Ascending aorta (tissue), 2 donors: Measurements from ENCODE around the gene SKAP1. TPM values are rescaled to one million over a fixed set of nuclear protein-coding genes. Genes with fewer than 3 reads are reported as not detected.

Source experiments
- DNase-seq, 2 donors: peaks; one replicate each; pipeline ENCODE4 v3.0.0-alpha.2; 2019; ENCODE audit warnings: low spot score in 2 of 2
- H3K27ac ChIP-seq, 2 donors: fragments of 200-600 bp; sonication (generic); one replicate each; pipeline ENCODE4 v1.5.1; 2016 to 2017; ENCODE audit warnings: mild to moderate bottlenecking in 1 of 2
- H3K27me3 ChIP-seq: fragments of 200-600 bp; sonication (generic); one replicate; pipeline ENCODE4 v1.5.1; 2017
- H3K36me3 ChIP-seq, 2 donors: fragments of 200-600 bp; sonication (generic); one replicate each; pipeline ENCODE4 v1.5.1; 2016
- H3K4me1 ChIP-seq, 2 donors: fragments of 200-600 bp; sonication (generic); one replicate each; pipeline ENCODE4 v1.5.1; 2016 to 2017; ENCODE audit warnings: mild to moderate bottlenecking in 1 of 2
- H3K4me3 ChIP-seq, 2 donors: fragments of 200-600 bp; sonication (generic); one replicate each; pipeline ENCODE4 v1.5.1; 2016 to 2017; ENCODE audit warnings: mild to moderate bottlenecking in 1 of 2
- H3K9me3 ChIP-seq, 2 donors: fragments of 200-600 bp; sonication (generic); one replicate each; pipeline ENCODE4 v1.5.1; 2016
- intact Hi-C: fragments of 100-400 bp; cut with DNase I; formaldehyde crosslinking; loops from one replicate; pipeline ENCODE4 v1.15.1; 2023
- total RNA-seq: library from RNA; depleted of rRNA; stranded (reverse); fragments of >200 nt; gene quantifications from one replicate; pipeline ENCODE4 v1.1.0, GENCODE V29; 2016
- TF ChIP-seq, protein P1 (sequence below), 3 experiments: fragments of 200-600 bp in 2 of 3; fragments of 450-650 bp in 1 of 3; sonication (generic) in 2 of 3; IDR thresholded peaks; one replicate each; pipeline ENCODE4 v1.5.1; 2016 to 2019; ENCODE audit warnings: antibody characterized with exemption in 3 of 3, mild to moderate bottlenecking in 1 of 3, moderate library complexity in 1 of 3

The SKAP1 gene
- total RNA-seq, 1 donor from 2014 or later, result not detected

DNA sequence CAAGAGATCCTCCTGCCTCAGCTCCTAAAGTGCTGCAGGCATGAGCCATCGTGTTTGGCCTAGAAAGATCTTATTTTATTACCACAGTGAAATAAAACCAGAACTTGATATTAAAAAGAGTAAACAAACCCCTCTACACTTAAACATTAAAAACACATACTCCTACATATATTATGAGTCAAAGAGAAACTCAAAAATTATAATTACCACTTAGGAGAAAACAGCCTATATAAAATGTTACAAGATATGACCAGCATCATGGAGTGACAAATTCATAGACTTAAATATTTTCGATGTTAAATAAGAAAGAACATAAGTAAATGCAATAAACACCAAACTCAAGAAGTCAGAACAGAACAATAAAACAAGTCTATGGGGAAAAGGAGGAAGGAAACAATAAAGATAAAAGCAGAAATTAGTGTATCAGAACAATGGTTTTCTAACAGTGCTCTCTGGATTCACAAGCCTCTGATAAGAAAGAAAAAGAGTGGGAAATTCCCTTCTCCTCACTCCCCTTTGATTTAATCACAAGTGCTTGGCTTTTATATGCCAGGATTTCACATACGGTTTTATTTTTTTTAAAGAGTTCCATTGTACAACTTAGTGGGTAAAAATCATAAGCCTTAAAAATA is 23.0 kb downstream of the SKAP1 start:
- no peak for DNase-seq
- intact Hi-C loops, result no loop called here
- H3K4me1 ChIP-seq, result no peaks in the 10 kb centered on the region
- no peak overlapping the region for H3K4me3 ChIP-seq
- no peak overlapping the region for H3K27ac ChIP-seq
- H3K36me3 ChIP-seq, result no peaks in the 10 kb centered on the region
- no peaks in the 10 kb centered on the region for H3K27me3 ChIP-seq
- H3K9me3 ChIP-seq, result no peaks in the 10 kb centered on the region
- TF ChIP-seq, protein P1, sequence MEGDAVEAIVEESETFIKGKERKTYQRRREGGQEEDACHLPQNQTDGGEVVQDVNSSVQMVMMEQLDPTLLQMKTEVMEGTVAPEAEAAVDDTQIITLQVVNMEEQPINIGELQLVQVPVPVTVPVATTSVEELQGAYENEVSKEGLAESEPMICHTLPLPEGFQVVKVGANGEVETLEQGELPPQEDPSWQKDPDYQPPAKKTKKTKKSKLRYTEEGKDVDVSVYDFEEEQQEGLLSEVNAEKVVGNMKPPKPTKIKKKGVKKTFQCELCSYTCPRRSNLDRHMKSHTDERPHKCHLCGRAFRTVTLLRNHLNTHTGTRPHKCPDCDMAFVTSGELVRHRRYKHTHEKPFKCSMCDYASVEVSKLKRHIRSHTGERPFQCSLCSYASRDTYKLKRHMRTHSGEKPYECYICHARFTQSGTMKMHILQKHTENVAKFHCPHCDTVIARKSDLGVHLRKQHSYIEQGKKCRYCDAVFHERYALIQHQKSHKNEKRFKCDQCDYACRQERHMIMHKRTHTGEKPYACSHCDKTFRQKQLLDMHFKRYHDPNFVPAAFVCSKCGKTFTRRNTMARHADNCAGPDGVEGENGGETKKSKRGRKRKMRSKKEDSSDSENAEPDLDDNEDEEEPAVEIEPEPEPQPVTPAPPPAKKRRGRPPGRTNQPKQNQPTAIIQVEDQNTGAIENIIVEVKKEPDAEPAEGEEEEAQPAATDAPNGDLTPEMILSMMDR (IDR thresholded peaks at IDR 0.05), result no peak

DNA sequence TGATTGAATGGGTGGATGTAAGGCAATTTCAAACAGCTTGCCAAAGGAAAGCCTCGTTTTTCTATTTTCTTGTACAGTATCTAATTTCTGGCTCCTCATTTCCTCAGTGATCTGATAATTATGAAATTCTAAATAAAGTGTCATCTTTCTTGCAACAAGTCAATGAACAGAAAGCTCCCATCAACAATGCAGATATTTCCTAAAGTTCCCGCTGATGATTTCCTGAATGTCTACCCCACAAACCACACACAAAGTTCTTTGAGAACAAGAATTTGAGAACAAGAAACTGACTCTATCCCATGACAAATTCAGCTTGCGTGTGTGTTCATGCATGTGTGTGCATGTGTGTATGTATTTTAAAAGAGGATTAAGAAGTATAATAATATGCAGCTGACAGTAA is 35.2 kb downstream of the SKAP1 start:
- intact Hi-C loops, result no loop called here
- no peaks in the 10 kb centered on the region for H3K36me3 ChIP-seq
- TF ChIP-seq, protein P1 (IDR thresholded peaks at IDR 0.05), result no peak
- no peak overlapping the region for H3K4me3 ChIP-seq
- H3K27ac ChIP-seq, result no peak overlapping the region
- DNase-seq, result no peak
- no peaks in the 10 kb centered on the region for H3K27me3 ChIP-seq
- peaks cover 0 to 17% of the 10 kb centered on the region in 2 donors for H3K4me1 ChIP-seq
- no peaks in the 10 kb centered on the region for H3K9me3 ChIP-seq

DNA sequence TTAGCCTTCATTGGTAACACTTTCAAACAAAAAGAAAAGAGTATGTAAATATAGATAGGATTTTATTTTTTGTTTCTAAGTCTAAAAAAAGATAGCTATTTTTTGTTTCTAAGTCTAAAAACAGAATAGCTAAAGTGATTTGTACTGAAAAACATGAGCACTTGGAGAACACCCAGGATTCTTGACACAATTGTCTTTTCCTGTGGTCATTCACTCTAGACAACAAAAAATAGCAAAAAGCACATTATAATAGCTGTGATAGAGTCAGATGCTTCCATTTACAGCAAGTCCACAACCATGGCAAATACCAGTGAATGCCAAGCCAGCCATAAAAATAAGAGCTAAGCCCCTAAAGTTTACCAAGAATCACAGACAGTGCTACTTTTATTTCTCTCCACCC is 36.7 kb downstream of the SKAP1 start:
- H3K9me3 ChIP-seq, result no peaks in the 10 kb centered on the region
- no peaks in the 10 kb centered on the region for H3K27me3 ChIP-seq
- H3K27ac ChIP-seq, result peak overlapping the region; percentile 41 to 62
- DNase-seq, result no peak
- TF ChIP-seq, protein P1 (IDR thresholded peaks at IDR 0.05), result no peak
- peak overlapping the region in 1 of 2 donors; percentile 21 for H3K4me3 ChIP-seq
- H3K36me3 ChIP-seq, result no peaks in the 10 kb centered on the region
- H3K4me1 ChIP-seq, result peaks cover 0 to 17% of the 10 kb centered on the region in 2 donors
- intact Hi-C loops, result no loop called here

DNA sequence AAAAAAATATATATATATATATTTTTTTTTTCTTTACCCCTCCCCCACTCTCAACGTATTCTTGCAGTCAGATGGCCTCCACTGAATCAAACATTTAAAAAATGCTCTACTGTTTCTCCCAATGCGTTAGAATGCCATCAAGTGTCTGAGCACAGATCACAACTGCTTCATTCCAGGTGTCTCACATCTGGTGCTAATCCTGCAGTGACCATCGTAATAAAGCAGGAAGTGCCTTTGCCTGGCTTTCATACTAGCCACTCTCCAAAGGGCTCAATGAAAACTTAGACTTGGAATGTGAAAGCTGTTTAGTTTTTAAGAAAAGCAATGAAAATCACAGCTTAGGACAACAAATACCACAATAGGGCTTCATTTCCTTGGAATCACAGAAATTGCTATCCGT is 37.2 kb downstream of the SKAP1 start:
- no peak for DNase-seq
- peak overlapping the region; percentile 41 to 62 for H3K27ac ChIP-seq
- peaks cover 0 to 17% of the 10 kb centered on the region in 2 donors for H3K4me1 ChIP-seq
- TF ChIP-seq, protein P1 (IDR thresholded peaks at IDR 0.05), result no peak
- no peaks in the 10 kb centered on the region for H3K9me3 ChIP-seq
- intact Hi-C loops, result no loop called here
- H3K4me3 ChIP-seq, result peak overlapping the region in 1 of 2 donors; percentile 21
- H3K27me3 ChIP-seq, result no peaks in the 10 kb centered on the region
- no peaks in the 10 kb centered on the region for H3K36me3 ChIP-seq

DNA sequence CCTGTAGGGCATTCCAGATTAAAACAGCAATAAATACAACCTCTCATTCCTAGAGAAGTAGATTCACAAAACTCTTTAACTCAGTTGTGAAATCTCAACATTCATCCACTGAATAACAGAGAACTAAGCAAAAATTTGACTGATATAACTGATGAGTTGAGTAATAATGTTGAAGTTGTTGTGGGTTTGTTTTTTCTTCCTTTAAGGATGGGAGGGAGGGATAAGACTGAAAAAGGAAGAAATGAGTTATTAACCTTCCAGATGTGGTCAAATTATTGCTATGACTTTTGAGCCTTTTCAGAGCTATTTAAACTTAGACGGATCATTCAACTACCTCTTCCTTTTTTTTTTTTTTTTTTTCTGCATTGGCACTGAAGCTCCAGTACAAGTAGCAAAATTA is 38.6 kb downstream of the SKAP1 start:
- DNase-seq, result no peak
- intact Hi-C loops, result no loop called here
- no peaks in the 10 kb centered on the region for H3K36me3 ChIP-seq
- H3K27me3 ChIP-seq, result no peaks in the 10 kb centered on the region
- H3K9me3 ChIP-seq, result no peaks in the 10 kb centered on the region
- no peak overlapping the region for H3K4me3 ChIP-seq
- no peak overlapping the region for H3K27ac ChIP-seq
- H3K4me1 ChIP-seq, result peaks cover 0 to 17% of the 10 kb centered on the region in 2 donors
- TF ChIP-seq, protein P1 (IDR thresholded peaks at IDR 0.05), result no peak

DNA sequence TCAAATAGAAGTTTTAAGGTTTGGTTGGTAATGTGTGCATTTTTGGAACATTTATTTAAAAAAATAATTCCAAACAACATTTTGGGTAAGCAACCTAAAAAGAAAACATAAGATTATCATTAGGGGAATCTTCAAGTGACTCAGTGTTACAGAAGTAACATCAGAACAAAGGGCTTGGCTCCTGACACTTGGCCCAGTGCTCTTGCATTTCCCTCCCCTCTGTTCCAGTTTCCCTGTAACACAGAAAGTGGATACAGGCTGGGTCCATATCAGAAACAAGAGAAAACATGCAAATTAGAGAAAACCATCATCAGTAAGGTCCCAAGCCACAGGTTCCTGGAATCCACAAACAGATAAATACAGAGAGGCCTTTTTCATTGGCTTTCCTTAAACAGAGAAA is 40.1 kb downstream of the SKAP1 start:
- no peak overlapping the region for H3K4me3 ChIP-seq
- TF ChIP-seq, protein P1 (IDR thresholded peaks at IDR 0.05), result no peak
- no peak for DNase-seq
- H3K27ac ChIP-seq, result no peak overlapping the region
- H3K4me1 ChIP-seq, result peaks cover 0 to 17% of the 10 kb centered on the region in 2 donors
- H3K9me3 ChIP-seq, result no peaks in the 10 kb centered on the region
- intact Hi-C loops, result no loop called here
- no peaks in the 10 kb centered on the region for H3K27me3 ChIP-seq
- H3K36me3 ChIP-seq, result no peaks in the 10 kb centered on the region
